Heart left ventricle (tissue), 13 donors: ENCODE measurements around the gene NCS1.

ENCODE experiments used
- CTCF ChIP-seq, 12 donors: fragments of 200-600 bp; sonication (generic) in 4 of 12; IDR thresholded peaks; one replicate each; pipeline versions ENCODE4 v1.5.0 to v1.8.0; 2018 to 2022; ENCODE audit warnings: antibody characterized with exemption in 12 of 12, mild to moderate bottlenecking in 5 of 12
- POLR2A ChIP-seq, 2 donors: fragments of 450-650 bp; IDR thresholded peaks; one replicate each; pipeline ENCODE4 v1.6.1; 2017; ENCODE audit warnings: antibody characterized with exemption in 2 of 2, mild to moderate bottlenecking in 2 of 2, moderate library complexity in 2 of 2
- donor health status: ischemic (EF 13 %, LVEDD 7.1; RV severe dilation, severe dysfunction).
- donor health status: DM: no; HTN: yes; CAD: no.
- donor health status: DM: no; HTN: no; CAD: no.
- donor health status: ischemic (EF 25% LVEDD 6.9; RV normal size, moderate dysfunction).
- donor health status: ischemic (EF 25% LVEDD 5.7; RV mildly dilated, moderate dysfunction).
- donor health status: ischemic (EF 35%, LVEDD 5.7; RV mildly dilated, moderate dysfunction).
- donor health status: nonischemic (EF 11% LVEDD 7.7; RV severe dilation, severe dysfunction).
- donor health status: DM: yes; HTN: yes; CAD: no.
- donor health status: PGD.
- donor health status: ischemic (EF 29% LVEDD 5.4; RV normal size, mild dysfunction).
- donor health status: nonischemic (EF 23%, LVEDD 6.1; RV moderate dilation, normal function).

GRCh38 chr9:130155647-130156046, 16.6 kb upstream of the NCS1 start:
- TF ChIP-seq POLR2A (IDR thresholded peaks at IDR 0.05) (no peak), CTCF (IDR thresholded peaks at IDR 0.05) (no peak)
